Measurements from ENCODE around the gene GPANK1. TPM values are rescaled to one million over a fixed set of nuclear protein-coding genes. Genes with fewer than 3 reads are reported as not detected.

The GPANK1 gene
- total and polyA plus RNA-seq, 9 of the 15 experiments (the other 6 are each of a cell fraction or from before 2014, with no cell fraction given): 32.2 to 111 (median 46.3) TPM

- TF ChIP-seq ETS2 (tag; IDR thresholded peaks at IDR 0.05; ENCODE audit: borderline replicate concordance, poor library complexity, severe bottlenecking): peak; percentile 21
- TF ChIP-seq REST (IDR thresholded peaks at IDR 0.05; ENCODE audit: borderline replicate concordance): no peak
- no peak for TF ChIP-seq REST (CRISPR knock-in tag; IDR thresholded peaks at IDR 0.05; ENCODE audit: low read depth)
- peak; percentile 90 for TF ChIP-seq CREB3L1 (IDR thresholded peaks at IDR 0.05; ENCODE audit: borderline replicate concordance, low read depth)
- TF ChIP-seq CHD4 (IDR thresholded peaks at IDR 0.05; ENCODE audit: insufficient read depth, insufficient replicate concordance, low read depth, low read length, poor library complexity, severe bottlenecking): no peak
- TF ChIP-seq ZEB2 (IDR thresholded peaks at IDR 0.05): peak; percentile 26; the same call in 1 of the 2 replicates
- TF ChIP-seq, protein P1, sequence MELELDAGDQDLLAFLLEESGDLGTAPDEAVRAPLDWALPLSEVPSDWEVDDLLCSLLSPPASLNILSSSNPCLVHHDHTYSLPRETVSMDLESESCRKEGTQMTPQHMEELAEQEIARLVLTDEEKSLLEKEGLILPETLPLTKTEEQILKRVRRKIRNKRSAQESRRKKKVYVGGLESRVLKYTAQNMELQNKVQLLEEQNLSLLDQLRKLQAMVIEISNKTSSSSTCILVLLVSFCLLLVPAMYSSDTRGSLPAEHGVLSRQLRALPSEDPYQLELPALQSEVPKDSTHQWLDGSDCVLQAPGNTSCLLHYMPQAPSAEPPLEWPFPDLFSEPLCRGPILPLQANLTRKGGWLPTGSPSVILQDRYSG (tag; conservative IDR thresholded peaks at IDR 0.05; ENCODE audit: low read depth): peak; percentile 66; the same call in 1 of the 2 replicates
- peak; percentile 48 for TF ChIP-seq TCF3 (CRISPR knock-in tag; IDR thresholded peaks at IDR 0.05)
- peak; percentile 37 for TF ChIP-seq POLR2G (IDR thresholded peaks at IDR 0.05; ENCODE audit: low read depth, low read length)
- peak; percentile 38; the same call in 1 of the 2 replicates for TF ChIP-seq ZNF707 (CRISPR knock-in tag; conservative IDR thresholded peaks at IDR 0.05)
- TF ChIP-seq ZNF583 (CRISPR knock-in tag; IDR thresholded peaks at IDR 0.05): no peak
- TF ChIP-seq PML (IDR thresholded peaks at IDR 0.05; ENCODE audit: low read length): peak; percentile 70
- TF ChIP-seq ZNF740 (CRISPR knock-in tag; IDR thresholded peaks at IDR 0.05): 0 out of 2 replicates have a peak, but pooled peaks have one; percentile 53
- TF ChIP-seq ZNF740 (tag; IDR thresholded peaks at IDR 0.05): no peak
- 0 out of 2 replicates have a peak, but pooled peaks have one; percentile 63 for TF ChIP-seq ZNF696 (CRISPR knock-in tag; conservative IDR thresholded peaks at IDR 0.05)
- peak; percentile 45; the same call in 1 of the 2 replicates for TF ChIP-seq TAF7 (tag; IDR thresholded peaks at IDR 0.05)
These were observed at the start of gene GPANK1 (continued) for GRCh38 chr6:31664790-31665500.
